Panc1 (cell line): ENCODE measurements around the gene SERPIND1. TPM values are rescaled to one million over a fixed set of nuclear protein-coding genes. Genes with fewer than 3 reads are reported as not detected.

Source experiments
- ATAC-seq: fragments of 200-7000 bp; cut with Tn5 transposase; 2 replicates; pipeline ENCODE4 v1.9.1; 2020; ENCODE audit warnings: mild to moderate bottlenecking, moderate library complexity
- BruUV-seq: library from RNA; stranded (reverse); fragments of 400-500 nt; replicated peaks from 2 replicates; lab custom pipeline; 2021; lab: Mats Ljungman, UMichigan
- CTCF ChIA-PET: fragments of 300-600 bp; sonication (Branson Sonifier 250); formaldehyde crosslinking; loops from one replicate; lab custom pipeline; 2022; ENCODE audit warnings: antibody characterized with exemption; lab: Charles Lee
- POLR2A ChIA-PET: fragments of 300-600 bp; sonication (Branson Sonifier 250); formaldehyde crosslinking; loops from one replicate; lab custom pipeline; 2022; ENCODE audit warnings: antibody characterized with exemption; lab: Charles Lee
- DNase-seq: peaks from one replicate; pipeline ENCODE4 v3.0.0-alpha.2; 2010; ENCODE audit warnings: low read depth, low spot score
- H3K27ac ChIP-seq: 2 replicates; pipeline ENCODE4 v1.5.1; 2011; ENCODE audit warnings: mild to moderate bottlenecking, low read length, inconsistent platforms
- H3K27me3 ChIP-seq: fragments of 200-500 bp; sonication (Bioruptor generic); 2 replicates; pipeline ENCODE4 v1.6.0; 2014; ENCODE audit warnings: low read length, inconsistent platforms; ENCODE audit not compliant: control insufficient read depth, insufficient read depth
- H3K36me3 ChIP-seq: fragments of 200-500 bp; sonication (Bioruptor generic); 2 replicates; pipeline ENCODE4 v1.5.1; 2014; ENCODE audit warnings: inconsistent platforms, mild to moderate bottlenecking, low read length, moderate library complexity; ENCODE audit not compliant: control insufficient read depth, insufficient read depth
- H3K4me1 ChIP-seq: 2 replicates; pipeline ENCODE4 v1.5.1; 2011; ENCODE audit warnings: inconsistent platforms, mild to moderate bottlenecking, low read length, moderate library complexity; ENCODE audit not compliant: control insufficient read depth, insufficient read depth
- H3K4me3 ChIP-seq, 2 experiments: 2 replicates each; pipeline ENCODE4 v1.5.1; 2011 to 2012; ENCODE audit warnings: low read depth in 2 of 2, low read length in 2 of 2, mild to moderate bottlenecking in 2 of 2, inconsistent platforms in 1 of 2, moderate library complexity in 1 of 2
- H3K9me3 ChIP-seq: fragments of 200-500 bp; sonication (Bioruptor generic); 2 replicates; pipeline ENCODE4 v1.5.1; 2014; ENCODE audit warnings: low read depth, mild to moderate bottlenecking, inconsistent platforms, low read length, moderate library complexity; ENCODE audit not compliant: control insufficient read depth, insufficient read depth
- POLR2AphosphoS5 ChIP-seq: IDR thresholded peaks from 2 replicates; pipeline ENCODE4 v1.6.1; 2012; ENCODE audit warnings: mild to moderate bottlenecking, low read depth, low read length, moderate library complexity
- SIN3A ChIP-seq: IDR thresholded peaks from 2 replicates; pipeline ENCODE4 v1.6.1; 2012; ENCODE audit warnings: low read depth, mild to moderate bottlenecking, low read length, moderate library complexity, borderline replicate concordance; ENCODE audit not compliant: insufficient read depth
- TCF7L2 ChIP-seq: IDR thresholded peaks from 2 replicates; pipeline ENCODE4 v1.6.1; 2011; ENCODE audit warnings: mild to moderate bottlenecking, low read depth, low read length, inconsistent platforms
- in situ Hi-C: cut with HindIII; loops from 2 replicates; pipeline ENCODE4 v1.10.0; 2016; ENCODE audit warnings: low sequenced_read_pairs, low pct_unique_long_range_greater_than_20kb
- intact Hi-C: fragments of 100-400 bp; cut with micrococcal nuclease; formaldehyde crosslinking; loops from one replicate; pipeline ENCODE4 v1.10.0; 2022; ENCODE audit not compliant: unreplicated experiment
- total RNA-seq: library from RNA; stranded (reverse); gene quantifications from one replicate; pipeline ENCODE4 v1.2.1, GENCODE V29; 2021; ENCODE audit not compliant: unreplicated experiment
- TF ChIP-seq, protein P1 (sequence below), 2 experiments: IDR thresholded peaks; 2 replicates each; pipeline ENCODE4 v1.6.1; 2011 to 2012; ENCODE audit warnings: low read depth in 2 of 2, control low read depth in 1 of 2, low read length in 1 of 2, mild to moderate bottlenecking in 1 of 2, moderate library complexity in 1 of 2; ENCODE audit not compliant: insufficient read depth in 1 of 2
- TF ChIP-seq, protein P2 (sequence below): fragments of 450-650 bp; IDR thresholded peaks from 2 replicates; pipeline ENCODE4 v1.5.1; 2017; ENCODE audit warnings: mild to moderate bottlenecking

The SERPIND1 gene
- total RNA-seq, 1 experiment from 2014 or later, result 0.18 TPM

DNA sequence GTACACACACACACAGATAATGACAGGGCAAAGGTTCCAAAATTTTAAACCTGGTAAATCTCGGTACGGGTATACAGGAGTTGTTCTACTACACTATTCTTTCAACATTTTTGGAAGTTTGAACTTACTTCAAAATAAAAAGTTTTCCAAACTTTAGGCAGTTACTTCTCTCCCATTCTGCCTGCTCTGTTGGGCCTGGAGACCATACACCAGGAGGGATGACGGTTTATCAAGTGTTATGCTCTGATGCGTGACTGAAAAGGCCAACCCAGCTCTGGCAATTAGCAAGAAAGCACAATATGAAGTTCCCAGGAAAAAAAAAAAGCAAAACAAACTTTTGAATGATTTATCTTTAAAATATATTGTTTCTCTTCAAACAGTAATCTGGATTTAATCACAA is 969 bp downstream of the SERPIND1 start:
- ATAC-seq (no peak), DNase-seq (no peak)
- in situ Hi-C loops (no loop called here), intact Hi-C loops (no loop called here)
- no peak overlapping the region for H3K27ac ChIP-seq
- no peaks in the 10 kb centered on the region for H3K4me1 ChIP-seq
- H3K4me3 ChIP-seq, result no peak overlapping the region
- ChIA-PET CTCF (no interaction called here), POLR2A (no interaction called here)
- TF ChIP-seq TCF7L2 (no peak), SIN3A (no peak), POLR2AphosphoS5 (no peak)
- TF ChIP-seq, protein P1, sequence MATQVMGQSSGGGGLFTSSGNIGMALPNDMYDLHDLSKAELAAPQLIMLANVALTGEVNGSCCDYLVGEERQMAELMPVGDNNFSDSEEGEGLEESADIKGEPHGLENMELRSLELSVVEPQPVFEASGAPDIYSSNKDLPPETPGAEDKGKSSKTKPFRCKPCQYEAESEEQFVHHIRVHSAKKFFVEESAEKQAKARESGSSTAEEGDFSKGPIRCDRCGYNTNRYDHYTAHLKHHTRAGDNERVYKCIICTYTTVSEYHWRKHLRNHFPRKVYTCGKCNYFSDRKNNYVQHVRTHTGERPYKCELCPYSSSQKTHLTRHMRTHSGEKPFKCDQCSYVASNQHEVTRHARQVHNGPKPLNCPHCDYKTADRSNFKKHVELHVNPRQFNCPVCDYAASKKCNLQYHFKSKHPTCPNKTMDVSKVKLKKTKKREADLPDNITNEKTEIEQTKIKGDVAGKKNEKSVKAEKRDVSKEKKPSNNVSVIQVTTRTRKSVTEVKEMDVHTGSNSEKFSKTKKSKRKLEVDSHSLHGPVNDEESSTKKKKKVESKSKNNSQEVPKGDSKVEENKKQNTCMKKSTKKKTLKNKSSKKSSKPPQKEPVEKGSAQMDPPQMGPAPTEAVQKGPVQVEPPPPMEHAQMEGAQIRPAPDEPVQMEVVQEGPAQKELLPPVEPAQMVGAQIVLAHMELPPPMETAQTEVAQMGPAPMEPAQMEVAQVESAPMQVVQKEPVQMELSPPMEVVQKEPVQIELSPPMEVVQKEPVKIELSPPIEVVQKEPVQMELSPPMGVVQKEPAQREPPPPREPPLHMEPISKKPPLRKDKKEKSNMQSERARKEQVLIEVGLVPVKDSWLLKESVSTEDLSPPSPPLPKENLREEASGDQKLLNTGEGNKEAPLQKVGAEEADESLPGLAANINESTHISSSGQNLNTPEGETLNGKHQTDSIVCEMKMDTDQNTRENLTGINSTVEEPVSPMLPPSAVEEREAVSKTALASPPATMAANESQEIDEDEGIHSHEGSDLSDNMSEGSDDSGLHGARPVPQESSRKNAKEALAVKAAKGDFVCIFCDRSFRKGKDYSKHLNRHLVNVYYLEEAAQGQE (IDR thresholded peaks at IDR 0.05; ENCODE audit: insufficient read depth in 1 of 2, low read depth in 2 of 2, low read length in 1 of 2), result no peak
- TF ChIP-seq, protein P2, sequence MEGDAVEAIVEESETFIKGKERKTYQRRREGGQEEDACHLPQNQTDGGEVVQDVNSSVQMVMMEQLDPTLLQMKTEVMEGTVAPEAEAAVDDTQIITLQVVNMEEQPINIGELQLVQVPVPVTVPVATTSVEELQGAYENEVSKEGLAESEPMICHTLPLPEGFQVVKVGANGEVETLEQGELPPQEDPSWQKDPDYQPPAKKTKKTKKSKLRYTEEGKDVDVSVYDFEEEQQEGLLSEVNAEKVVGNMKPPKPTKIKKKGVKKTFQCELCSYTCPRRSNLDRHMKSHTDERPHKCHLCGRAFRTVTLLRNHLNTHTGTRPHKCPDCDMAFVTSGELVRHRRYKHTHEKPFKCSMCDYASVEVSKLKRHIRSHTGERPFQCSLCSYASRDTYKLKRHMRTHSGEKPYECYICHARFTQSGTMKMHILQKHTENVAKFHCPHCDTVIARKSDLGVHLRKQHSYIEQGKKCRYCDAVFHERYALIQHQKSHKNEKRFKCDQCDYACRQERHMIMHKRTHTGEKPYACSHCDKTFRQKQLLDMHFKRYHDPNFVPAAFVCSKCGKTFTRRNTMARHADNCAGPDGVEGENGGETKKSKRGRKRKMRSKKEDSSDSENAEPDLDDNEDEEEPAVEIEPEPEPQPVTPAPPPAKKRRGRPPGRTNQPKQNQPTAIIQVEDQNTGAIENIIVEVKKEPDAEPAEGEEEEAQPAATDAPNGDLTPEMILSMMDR, result no peak
- peaks cover 3% of the 10 kb centered on the region; the same call in 1 of the 2 replicates for H3K36me3 ChIP-seq
- no peaks in the 10 kb centered on the region for H3K27me3 ChIP-seq
- H3K9me3 ChIP-seq, result no peaks in the 10 kb centered on the region
- BruUV-seq, result no TSS peak

DNA sequence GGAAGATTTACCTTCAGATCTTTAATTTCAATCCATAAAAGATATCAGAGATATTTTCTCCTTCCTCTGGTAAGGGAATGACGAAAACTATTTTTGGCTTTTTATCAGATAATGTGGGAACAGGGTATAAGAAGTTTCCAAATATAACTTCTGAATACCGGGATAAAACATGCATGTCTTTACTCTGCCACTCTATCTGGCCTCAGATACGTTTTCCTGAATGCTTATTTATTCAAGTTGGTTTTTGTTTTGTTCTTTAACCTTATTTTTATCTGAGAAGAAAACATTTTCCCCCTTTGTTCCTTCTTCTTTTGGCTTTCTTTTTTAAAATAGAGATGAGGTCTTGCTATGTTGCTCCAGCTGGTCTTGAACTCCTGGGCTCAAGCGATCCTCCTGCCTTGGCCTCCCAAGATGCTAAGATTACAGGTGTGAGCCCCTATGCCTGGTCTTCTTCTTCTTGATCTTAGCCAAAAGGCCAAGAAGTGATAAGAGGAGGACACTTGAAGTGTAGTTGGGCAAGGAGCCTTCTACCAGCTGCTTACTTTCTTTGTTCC is 1.5 kb downstream of the SERPIND1 start:
- H3K4me1 ChIP-seq, result no peaks in the 10 kb centered on the region
- ATAC-seq (no peak), DNase-seq (no peak)
- BruUV-seq, result no TSS peak
- TF ChIP-seq POLR2AphosphoS5 (no peak), SIN3A (no peak), TCF7L2 (no peak)
- TF ChIP-seq, protein P1 (IDR thresholded peaks at IDR 0.05; ENCODE audit: insufficient read depth in 1 of 2, low read depth in 2 of 2, low read length in 1 of 2), result no peak
- TF ChIP-seq, protein P2, result no peak
- no peaks in the 10 kb centered on the region for H3K27me3 ChIP-seq
- in situ Hi-C loops, result no loop called here
- POLR2A ChIA-PET, result no interaction called here
- intact Hi-C loops, result no loop called here
- H3K27ac ChIP-seq, result no peak overlapping the region
- no peak overlapping the region for H3K4me3 ChIP-seq
- peaks cover 3% of the 10 kb centered on the region; the same call in 1 of the 2 replicates for H3K36me3 ChIP-seq
- CTCF ChIA-PET, result no interaction called here
- H3K9me3 ChIP-seq, result no peaks in the 10 kb centered on the region
